HG02678 (cell line): Measurements from ENCODE around the gene CTCFL.
"Not testable (repeated sequence)": the region's sequence is repeated elsewhere in the genome, so short reads cannot be mapped to it uniquely, and the experiment has no call there.

Experiments used
- ATAC-seq: cut with Tn5 transposase; IDR thresholded peaks from one replicate; pipeline ENCODE4 v1.9.1; 2021; ENCODE audit warnings: mild to moderate bottlenecking, moderate library complexity; ENCODE audit not compliant: unreplicated experiment

Gene CTCFL

DNA sequence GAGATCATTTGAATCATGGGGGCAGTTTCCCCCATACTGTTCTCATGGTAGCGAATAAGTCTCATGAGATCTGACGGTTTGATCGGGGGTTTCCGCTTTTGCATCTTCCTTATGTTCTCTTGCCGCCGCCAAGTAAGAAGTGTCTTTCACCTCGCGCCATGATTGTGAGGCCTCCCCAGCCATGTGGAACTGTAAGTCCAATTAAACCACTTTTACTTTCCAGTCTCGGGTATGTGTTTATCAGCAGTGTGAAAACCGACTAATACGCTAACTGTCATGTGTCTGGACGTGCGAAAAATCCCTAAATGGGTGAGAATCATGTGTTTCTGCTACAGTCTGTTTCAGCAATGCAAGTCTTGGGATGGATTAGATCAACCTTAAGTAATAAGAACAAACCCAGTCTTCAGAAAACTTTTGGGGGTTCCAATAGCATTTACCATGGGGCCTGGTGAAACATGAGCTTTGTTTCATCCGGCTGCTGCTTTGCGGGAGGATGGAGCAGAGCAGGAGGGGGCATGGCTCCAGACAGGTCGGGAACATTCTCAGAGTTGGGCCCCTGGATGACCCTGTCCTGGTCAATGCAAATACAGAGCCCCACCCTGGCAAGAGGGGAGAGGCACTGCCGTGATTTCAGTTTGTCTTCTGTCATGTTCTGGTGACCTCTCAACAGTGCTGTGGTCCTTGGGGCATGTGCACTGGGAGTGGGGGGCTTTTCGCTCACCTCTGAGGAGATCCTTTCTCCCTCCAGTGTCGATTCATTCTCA is 41.5 kb downstream of the CTCFL start:
- ATAC-seq: peak; percentile 46

DNA sequence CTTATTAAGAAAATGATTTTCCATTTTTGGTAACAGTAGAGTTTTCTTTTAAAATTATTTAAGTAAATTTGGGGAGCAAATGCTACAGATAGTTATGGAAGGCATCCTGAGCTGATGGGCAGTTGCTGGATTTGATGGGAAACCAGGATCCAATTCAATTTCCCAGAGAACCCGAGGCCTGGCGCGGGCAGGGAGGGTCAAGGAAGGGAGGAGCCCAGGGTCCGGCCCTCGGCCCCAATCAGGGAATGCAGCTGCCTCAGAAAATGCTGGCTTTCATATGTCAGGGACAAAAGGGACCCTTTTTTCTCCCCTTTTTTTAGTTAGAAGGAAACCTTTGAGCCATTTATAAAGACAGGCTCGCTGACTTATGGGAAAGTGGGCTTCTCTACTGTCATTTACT is 42.1 kb downstream of the CTCFL start:
- ATAC-seq: no peak

DNA sequence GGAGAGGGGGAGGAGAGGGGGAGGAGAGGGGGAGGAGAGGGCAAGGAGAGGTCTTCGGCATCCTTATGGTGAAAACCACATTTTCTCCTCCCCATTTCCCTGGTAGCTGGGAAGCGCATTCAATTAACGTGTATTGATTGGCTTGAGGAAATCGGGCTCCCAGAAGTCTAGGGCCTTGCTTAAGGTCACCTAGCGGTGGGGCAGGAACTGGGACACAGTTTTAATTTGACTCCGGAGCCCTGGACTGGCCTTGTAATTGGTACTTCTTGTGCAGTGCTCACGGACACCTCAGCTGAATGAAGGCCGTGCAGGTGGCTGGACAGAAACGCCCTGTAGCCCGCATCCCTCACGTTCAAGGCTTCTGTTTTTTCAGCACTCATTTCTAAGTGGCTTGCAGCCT is 42.8 kb downstream of the CTCFL start:
- ATAC-seq: no peak

DNA sequence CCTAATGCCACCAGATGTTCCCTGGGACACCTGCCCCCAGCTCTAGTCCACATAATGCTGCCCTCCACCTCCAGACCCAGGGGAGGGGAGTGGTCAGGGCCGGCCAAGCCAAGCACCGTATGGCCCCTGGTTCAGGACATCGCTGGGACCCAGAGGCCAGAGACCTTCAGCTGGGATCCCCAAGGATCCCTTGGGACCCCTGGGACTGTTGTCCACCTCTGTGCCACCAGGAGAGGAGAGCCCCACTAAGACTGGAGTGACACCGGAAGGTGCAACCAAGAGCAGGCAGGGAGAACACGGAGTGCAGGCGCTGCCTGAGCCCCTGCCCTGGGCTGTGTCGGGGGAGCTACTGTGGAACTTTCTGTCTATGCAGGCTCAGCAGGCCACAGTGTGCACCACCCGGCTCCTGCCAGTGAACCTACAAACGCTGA is 43.6 kb downstream of the CTCFL start:
- peak; percentile 21 for ATAC-seq

DNA sequence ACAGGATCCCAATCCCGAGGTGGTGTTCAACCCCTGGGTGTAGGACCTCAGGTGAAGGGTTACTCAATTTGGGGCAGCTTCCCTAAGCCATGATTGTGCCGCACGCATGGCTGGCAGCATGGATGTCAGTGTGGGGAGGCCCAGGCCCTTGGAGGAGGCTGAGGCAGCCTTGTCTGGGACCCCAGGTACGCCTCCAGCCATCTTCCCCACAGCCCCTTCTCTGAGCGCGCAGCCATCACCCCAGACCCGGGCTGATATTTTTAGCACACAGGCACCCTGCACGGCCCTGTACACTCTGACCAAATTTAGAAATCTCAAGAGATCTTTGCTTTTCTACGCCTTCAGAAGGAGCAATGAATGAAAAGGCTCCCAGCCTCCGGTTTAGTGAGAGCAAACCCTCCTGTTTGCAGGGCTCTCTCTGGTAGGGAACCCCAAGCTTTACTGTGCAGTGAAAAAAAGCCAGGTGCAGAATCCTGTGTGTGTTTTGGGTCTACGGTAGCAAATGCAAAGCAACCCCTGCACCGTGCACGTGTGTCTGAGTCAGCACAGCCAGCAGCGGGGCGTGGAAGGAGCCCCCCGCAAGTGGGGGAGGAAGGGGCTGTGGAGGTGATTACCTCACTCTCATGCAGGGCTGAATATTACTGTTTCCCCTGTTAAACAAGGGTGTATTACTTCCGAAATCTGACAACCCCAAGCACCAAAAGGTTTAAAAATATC is 44.3 kb downstream of the CTCFL start:
- ATAC-seq: peak; percentile 51

DNA sequence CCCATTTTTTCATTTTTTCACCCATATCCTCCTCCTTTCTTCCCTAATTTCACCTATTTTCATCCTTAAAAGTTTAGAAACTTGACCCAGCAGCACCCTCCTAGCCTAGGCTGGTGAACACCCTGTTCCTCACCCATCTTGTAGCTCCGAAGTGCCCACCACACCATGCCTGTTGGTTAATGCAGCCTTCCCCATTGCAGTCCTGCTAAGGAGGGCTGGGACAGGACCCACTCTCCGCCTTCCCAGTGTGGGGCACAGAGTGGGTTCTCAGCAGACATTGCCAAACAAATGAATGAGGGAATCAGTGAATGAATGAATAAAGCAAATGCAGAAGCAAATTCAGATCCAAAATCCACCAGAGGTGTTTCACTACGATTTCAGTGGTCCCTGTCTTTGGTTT is 45.7 kb downstream of the CTCFL start:
- ATAC-seq: no peak

DNA sequence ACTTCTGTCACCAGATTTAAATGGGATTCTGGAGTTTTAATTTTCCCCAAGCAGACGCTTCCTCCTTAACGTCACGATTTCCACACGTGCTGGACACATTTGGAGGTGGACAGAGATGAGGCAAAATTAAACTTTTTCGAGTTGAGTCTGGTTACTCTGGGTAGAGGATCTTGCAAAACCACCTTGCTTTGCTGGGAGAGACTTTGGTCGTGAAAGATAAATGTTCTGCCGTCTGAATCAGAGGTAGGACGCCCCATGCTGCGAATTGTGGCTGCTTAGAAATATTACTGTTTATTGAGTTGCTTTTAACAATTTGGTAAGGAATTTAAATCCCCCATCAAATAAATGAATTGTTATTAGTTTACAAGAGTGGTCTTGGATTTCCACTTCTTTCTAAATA is 46.8 kb downstream of the CTCFL start:
- ATAC-seq: no peak

DNA sequence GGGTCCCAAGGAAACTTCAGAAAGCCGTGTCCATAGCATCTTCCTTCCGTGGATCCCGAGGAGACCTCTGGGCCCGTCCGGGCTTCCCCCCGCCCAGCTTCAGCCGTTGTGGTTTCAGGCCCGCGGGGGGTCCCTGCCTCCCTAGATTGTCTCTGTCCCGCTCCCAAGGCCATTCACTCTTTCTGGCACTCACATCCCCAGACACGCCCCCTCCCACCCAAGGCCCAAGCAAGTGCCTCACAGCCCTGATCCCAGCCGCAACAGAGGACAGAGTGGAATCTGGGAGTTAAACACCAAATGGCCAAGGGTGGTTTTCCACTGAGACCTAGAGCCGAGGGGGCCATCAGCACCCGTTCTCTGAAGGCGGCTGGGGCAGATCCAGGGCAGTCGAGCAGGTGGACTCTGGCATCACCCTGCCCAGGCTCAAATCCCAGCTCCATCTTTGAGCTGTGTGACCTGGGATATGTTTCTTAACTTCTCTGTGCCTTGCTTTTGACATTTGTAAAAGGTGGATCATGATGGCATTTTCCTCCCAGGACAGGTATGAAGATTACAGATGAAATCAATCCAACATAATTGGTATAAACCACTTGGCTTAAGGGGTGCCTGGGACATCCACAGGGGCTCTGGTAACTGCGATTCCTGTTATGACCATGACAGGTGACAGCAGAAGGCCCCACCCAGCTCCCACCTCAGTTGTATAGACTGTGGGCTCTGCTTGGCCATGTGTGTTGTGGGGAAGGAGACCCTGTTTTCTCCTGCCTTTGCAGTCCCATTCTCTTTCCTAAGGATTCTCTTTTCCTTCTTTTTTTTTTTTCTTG is 48.1 kb downstream of the CTCFL start:
- ATAC-seq: no peak

DNA sequence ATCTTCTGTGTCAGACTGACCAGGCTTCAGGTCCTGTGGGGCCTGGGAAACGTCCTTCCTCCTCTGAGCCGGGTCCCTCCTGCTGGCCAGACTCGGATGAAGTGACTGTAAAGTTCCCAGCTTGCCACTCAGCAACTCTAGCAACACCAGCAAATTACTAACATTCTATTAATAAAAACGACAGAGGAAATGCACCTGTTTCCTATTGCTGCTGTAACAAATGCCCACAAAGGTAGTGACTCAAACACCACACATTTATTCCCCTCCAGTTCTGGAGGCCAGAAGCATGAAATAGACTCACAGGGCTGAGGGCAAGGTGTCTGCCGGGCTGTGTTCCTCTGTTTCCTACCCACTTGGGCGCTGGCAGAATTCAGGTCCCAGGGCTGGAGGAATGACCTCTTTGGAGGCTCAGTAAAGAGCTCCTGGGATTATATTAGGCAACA is 48.8 kb downstream of the CTCFL start:
- no peak for ATAC-seq

DNA sequence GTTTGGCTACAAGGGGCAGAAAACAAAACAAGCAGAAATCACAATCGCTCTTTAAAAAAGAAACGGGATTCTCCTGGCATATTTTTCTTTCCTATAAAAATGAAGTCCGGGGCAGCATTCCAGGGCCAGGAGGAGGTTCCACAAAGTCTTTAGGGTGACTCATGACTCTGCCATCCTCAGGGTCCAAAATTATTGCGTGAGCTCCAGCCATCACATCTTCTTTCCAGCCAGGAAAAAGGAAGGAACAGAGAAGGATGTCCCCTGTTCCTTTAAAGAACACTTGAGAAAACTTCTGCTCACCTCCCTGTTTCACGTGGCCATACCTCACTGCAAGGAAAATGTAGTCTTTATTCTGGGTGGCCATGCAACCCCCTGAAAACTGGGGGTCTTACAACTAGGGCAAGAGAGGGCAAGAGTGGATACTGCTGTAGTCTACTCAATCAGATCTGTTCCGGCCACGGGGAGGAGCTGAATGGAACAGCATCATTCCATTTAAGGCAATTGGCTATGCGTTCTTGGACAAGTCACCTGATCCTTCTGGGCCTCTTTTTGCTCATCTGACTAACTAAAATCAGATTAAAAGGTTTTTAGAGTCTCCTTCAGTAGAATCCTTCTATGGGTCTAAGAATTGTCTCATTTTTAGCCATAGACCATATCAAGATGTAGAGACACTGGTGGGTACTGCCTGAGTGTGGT is 49.4 kb downstream of the CTCFL start:
- no peak for ATAC-seq

DNA sequence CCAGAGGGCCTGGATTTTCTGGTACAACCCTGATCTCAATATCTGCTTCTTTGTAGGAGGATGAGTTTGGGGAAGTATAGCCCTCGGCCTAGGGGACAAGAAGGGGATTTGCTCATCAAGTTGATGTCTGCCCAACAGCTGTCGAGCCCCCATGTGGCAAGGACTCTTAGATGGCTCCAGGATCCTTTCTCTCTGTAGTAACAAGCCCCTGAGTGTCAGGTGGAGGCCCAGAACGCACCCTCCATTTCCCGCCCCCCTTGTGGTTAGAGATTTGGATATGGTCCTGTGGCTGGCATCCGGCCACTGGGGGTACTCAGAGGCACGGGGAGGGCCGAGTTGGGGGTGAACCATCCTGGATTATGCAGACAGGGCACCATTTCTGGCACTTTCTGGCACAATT is 50.1 kb downstream of the CTCFL start:
- ATAC-seq: no peak

DNA sequence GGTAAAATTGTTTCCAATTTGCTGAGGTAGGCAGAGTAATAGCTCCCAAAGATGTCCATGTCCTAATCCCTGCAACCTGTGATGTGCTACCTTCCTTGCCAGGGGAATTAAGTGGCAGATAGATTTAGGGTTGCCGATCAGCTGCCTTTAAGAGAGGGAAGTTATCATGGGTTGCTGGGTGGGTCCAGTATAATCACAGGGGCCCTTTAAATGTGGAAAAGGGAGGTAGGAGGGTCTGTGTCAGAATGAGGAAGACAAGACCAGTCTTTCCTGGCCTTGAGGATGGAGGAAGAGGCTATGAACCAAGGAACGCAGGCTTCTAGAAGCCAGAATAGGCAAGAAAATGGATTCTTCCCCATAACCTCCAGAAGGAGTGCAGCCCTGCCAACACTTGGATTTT is 50.7 kb downstream of the CTCFL start:
- no peak for ATAC-seq

DNA sequence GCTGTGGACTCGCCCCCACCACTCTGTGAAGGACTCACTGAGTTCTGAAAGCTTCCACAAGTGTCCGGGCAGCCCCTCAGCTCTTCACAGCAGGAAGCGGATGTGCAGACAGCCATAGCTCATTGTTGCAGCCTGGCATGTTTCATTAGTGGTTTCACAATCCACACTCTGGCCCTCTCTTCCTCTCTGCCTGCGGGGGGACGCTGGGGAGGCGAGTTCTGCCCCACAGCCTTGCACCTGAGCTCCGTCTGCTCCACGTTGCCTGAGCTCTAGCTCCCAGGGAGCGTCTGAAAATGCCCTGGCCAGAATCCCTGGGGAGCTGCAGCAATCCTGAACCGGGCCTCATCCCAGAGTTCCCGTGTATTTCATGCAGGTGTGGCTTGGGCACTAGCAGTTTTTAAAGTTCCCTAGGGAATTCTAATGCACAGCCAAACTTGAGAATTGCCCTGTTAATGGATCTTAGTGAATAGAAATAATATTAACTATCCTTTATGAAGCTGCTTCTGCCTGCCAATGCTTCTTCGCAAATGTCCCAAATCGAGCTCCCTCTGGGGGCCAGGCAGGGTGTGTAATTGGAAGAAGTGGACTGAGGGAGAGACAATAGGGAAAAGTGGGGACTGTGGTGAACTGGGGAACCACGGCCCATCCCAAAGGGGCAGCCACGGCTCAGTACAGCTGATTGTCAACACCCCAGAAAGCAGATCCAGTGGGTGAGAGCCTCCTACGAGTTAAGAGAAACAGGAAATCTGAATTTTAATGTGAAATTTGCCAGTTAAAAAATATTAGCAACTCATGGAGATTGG is 51.5 kb downstream of the CTCFL start:
- peak; percentile 65 for ATAC-seq

DNA sequence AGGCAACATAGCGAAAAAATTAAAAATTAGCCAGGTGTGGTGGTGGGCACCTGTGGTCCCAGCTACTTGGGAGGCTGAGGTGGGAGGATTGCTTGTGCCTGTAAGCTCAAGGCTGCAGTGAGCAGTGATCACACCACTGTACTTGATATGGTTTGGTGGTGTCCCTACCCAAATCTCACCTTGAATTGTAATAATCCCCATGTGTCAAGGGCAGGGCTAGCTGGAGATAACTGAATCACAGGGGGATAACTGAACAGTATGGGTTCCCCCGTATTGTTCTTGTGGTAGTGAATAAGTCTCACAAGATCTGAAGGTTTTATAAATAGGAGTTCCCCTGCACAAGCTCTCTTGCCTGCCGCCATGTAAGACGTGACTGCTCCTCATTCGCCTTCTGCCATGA is 52.5 kb downstream of the CTCFL start:
- ATAC-seq: not testable (repeated sequence)

DNA sequence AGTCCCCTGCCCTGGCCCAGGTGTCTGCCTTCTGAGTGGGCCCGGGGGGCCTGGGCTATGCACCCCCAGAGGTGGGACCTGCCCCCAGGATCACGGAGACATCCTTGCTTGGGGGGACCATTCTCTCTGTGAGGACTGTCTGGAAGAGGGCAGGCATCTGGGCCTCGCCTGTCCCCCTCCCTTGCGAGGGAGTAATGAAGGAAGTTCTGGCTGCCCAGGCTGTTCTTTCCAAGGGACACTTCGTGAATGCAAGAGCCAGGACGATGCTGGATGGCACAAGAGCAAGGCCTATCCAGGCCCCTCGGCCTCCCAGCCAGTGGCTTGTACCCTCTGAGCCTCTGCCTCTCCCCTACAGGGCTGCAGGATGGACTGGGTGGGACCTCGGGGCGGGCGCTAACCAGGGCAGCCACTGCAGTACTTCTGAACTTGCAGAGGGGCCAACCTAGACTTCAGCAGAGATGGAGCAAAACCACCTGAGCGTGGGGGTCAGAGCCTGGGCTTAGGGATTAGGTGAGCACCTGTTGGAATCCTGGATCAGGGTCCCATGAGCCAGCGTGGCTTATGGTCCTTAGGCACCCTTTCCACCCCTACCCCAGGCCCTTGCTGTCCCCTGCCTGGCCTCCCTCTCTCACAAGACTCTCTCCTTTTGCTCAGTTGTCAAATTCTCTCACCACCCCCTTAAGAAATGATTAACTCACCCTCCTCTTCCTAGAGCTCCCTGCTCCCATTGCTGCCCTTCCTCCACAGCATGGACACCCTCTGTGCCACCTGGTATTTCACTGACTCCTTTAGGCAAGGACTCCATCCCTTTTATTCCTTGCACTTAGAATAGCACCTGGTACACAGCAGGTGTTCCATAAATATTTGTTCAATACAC is 53.2 kb downstream of the CTCFL start:
- ATAC-seq: no peak

DNA sequence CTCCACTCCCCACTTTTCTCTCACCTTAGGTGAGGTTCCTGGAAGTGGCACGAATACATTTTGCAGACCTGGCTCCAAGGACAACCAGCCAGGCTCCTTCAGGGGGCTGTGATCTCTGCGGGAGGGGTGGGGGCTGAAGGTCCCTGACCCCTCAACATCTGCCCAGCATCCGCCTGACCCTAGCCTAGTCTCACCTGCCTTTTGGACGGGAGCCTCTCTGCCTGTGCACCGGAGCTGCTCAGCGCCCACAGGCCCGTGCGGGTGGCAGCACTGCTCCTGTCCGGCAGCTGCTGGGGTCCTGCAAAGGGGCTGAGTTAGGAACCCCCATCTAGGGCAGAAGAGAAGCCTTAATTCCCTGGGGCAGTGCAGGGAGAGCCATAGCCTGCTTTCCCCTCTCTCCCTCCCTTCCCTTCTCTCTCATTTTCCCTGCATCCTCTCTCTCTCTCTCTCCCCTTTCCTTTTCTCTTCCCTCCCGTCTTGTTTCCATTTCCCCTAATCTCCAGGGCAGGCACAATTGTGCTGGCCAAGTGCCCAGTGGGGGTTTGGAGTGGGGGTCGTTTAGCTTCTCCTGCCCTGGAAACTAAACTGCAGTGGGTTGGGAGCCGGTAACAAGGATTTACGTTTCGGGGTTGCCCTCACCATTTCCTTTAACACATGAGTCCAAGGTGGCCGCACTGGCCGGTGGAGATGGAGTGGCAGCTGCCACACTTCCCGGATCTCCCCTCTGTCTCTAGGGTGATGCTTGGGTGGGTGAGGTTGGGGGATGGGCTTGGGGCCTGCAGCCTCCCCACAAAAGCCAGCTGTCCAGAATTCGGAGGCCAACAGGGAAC is 54.1 kb downstream of the CTCFL start:
- ATAC-seq: no peak

DNA sequence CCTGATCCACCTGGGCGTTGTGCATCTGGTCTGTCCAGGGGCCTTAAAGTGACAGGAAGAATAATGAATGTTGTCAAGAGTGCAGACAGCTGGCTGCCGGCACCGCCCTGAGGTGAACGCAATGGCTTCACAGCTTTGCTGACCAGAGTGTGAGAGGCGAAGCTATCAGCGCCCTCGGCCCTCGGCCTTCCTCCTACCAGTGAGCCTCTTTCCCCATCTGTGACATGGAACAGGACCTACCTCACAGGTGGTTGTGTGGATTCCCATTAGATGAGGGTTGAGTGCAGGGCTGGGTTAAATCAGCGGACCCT is 54.8 kb downstream of the CTCFL start:
- ATAC-seq: no peak

DNA sequence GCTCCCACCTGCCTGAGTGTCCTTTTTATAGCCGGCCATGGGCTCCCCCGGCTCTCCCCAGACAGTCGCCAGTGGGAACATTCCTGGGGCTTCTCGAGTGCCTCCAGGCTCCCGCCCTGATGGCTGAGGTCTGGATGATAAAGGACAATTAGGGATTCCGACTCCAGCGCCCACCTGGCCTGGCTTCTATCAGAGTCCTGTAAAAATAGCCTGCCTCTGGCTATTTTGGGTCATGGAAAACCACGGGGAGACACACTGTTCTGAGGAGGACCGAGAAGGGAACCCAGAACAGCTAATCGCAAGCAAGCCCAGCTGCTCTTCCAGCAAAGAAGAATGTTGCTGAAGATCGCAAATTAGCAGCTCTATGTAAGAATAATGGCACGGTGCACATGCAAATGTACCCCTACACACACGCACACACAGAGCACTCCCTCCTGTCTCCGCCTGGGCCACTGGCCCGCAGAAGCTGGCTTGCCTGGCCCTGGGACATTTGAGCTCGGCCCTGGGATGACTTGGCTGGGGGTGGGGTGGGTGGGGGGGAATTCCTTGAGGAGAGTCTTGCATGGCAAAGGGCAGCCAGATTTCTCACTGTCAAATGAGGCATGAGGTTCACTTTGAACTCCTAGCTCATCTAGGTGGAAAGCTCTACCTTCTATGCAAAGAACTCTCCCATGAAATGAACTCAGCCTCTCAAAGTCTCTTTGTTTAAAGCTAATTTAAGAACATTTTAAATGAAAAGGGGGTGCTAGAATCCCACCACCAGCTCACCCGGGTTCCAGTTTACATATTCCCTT is 55.3 kb downstream of the CTCFL start:
- ATAC-seq: peak; percentile 45
